GDM1 (cell line): ENCODE measurements around the gene HNRNPA1L2.
"Not testable (repeated sequence)": the region's sequence is repeated elsewhere in the genome, so short reads cannot be mapped to it uniquely, and the experiment has no call there.

ENCODE experiments used
- DNase-seq: peaks from one replicate; lab custom pipeline; 2025; lab: John Stamatoyannopoulos, UW

Gene HNRNPA1L2

DNA sequence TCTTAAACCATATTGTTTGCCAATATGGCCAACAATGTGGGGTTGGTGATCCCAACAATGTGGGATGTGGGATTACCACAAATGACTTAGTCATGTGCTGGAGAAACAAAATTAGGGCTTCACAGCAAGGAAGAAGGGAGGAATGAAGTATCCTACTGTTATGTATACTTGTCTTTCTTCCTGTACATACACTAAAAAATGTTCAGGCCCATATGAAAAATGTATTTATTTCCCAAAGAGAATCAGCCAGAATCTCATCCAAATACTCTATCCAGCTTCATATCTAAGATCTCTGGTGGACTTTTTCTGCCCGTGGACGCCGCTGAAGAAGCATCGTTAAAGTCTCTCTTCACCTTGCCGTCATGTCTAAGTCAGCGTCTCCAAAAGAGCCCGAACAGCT, at the start of gene HNRNPA1L2:
TSS of gene HNRNPA1L2 (plus strand) at position 301 of the 400 bp plus-strand sequence. CDS start at position 363, 62 bp downstream.
- no peak for DNase-seq

DNA sequence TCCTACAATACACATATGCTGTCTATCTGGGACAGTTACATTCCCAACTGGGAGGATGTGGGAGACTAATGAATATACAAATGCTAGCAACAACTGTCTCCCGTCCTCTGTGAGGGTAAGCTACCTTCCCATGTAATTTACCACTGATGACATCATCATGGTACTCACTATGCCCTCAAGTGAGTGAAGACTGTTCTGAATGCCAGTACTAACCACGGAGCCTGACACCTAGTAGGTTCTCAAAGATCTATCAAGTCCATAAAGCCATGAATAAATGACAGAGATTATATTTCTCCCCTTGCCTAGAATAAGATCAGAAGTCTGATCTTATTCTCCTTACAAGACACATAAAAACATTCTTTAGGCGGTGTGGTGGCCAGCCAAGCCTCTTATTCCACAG, 49.1 kb upstream of the HNRNPA1L2 start:
- DNase-seq = not testable (repeated sequence)

DNA sequence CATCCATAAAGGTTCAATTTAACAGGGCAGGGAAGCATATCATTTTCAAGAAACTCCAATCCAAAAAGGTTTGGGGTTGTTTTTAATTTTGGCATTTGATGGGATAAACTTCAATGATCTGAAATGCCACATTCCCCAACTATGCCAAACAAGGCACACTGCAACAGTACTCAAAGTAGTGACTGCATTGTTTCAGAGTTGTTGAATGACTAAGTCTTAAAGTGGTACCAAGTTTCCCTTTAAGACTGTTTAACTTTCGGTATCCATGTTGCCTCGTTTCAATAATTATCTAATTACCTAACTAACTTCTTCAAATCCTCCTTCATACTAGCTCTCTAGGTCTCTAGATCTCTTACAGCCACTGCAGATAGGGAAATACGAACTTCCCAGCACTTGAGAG, 48.4 kb upstream of the HNRNPA1L2 start:
- DNase-seq = not testable (repeated sequence)

DNA sequence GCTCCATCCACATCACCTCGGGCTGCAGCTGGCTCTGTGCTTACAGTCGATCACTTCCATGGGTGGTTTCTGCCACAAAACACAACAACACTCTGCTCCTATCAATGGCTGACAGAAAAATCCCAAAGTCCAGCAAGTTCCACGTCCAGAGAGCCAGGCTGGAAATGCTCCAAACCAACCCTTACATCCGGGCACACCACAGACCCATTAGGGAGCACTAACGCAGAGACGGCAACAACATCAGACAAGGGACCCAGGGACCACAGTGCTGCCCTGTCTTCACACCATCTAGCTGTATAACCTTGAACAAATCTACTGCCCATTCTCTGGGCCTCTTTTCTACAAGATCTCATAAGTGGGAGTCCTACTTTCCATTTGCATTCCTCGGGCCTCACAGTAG, 47.9 kb upstream of the HNRNPA1L2 start:
- DNase-seq = not testable (repeated sequence)

DNA sequence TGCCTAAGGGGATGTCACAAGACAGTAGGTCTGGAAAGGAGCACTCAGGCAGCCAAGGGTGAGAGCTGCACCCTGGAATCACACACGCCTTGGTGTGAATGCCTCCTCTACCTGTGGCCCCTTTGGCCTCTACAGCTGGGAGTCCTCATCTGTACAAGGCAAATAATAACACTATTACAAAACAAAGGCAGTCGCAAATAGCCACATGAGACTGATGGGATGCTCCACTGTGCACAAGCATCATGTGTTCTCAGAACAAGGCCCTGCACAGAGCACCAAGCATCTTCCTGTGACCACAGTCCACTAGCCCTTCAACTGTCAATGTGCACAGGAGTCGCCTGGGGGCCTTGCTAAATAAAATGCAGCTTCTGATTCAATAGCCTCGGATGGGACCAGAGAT, 44.6 kb upstream of the HNRNPA1L2 start:
- no peak for DNase-seq

DNA sequence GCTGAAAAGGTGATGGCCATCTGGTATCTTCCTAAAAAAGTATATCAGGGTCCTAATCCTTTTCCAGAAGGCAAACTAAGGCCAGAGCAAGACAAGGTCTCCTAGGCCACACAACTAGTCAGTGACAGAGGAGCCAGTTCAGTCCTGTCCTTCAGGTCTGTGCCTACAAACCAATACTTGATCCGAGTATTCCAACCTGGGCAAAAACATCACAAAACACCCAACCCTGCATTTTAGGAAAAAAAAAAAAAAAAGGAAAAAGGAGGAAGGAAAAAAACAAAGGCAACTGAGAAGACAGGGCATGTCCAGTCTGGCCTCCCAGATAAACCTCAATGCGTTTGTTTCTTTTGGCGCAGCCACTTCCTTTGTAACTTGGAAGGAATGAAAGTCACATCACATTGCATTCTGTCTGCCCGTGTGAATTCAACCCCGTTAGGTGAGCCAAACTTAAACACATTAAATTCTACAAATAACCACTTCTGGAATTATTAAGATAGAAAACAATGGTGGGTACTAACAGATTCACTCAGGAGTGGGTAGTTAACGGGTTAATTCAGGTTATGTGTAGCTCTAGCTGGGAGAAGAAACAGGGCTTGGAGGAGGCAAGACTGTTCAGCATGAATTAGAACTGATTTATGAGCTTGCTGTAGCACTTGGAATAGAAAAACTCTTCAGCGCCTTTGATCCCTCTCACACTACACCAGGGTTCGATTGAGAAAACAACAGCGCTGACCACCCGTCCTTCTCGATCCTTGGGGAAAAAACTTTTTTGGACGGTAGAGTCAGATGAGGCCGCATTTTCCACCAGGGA, 43.0 kb upstream of the HNRNPA1L2 start:
- no peak for DNase-seq

DNA sequence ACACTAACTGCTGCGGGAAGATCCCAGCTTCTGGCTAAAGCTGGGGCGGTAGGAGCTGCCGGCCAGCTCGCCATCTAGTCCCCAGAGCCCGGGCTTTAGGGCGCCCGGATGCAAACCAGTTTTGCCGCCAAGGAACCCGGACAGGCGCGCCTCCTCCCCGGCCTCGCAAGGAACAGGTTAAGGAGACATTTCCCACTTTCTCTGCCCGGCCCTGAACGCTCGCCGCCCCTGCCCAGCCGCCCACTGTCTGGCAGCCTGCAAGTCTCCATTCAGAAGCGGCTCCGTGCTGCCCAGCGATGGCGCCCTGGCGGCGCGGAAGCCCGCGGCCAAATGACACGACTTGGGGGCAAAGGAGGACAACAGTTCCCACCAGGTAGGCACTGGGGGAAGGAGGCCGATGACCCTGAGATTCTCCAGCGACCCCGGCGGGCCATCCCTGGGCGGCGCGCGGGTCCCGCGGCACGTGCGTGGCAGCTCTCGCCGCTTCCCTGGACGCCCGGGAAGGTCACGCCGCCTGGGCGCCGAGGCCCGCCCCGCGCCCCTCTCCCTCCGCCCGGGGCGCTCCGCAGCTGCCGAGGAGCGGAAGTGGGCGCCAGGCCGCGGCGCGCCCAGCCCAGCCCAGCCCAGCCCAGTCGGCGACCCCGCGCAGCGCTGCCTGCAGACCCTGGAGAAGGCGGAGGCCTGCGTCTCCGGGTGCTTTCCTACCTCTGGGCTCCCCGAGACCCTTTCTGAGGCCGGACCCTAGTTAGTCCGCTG, 42.2 kb upstream of the HNRNPA1L2 start:
- DNase-seq = no peak

DNA sequence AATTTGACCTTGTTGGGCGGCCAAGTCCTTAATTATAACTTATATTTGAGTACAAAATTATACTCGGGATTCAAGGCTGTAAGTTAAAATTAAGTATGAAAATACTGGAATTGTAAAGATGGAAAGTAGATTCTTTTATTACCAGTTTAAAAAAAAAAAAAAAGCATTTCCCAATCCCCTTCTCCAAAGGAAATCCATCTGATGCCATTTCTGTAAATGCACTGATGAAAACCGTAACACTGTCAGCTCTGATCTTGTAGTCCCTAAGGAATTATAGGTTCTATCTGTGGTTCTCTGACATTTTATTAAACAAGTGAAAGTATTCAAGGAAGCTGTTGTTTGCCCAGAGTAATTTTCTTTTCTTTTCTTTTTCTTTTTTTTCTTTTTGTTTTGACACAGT, 41.6 kb upstream of the HNRNPA1L2 start:
- no peak for DNase-seq

DNA sequence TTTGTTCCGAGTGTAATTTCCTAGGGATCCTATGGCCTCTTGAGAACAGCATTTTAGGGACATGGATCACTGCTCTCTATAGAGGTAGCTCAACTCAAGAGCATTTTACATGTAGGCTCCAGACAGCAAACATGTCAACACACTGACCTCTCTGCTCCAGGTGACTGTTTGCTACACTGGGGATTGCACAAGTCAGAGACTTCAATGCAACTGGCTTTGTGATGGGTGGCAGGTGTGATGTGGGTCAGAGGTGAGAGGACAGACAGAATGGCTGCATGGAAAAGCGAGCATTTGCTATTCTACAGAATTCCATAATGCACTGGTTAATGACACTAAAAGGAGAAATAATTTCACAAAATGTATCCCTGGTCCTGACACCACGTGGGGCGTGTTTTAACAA, 38.9 kb upstream of the HNRNPA1L2 start:
- DNase-seq = not testable (repeated sequence)

DNA sequence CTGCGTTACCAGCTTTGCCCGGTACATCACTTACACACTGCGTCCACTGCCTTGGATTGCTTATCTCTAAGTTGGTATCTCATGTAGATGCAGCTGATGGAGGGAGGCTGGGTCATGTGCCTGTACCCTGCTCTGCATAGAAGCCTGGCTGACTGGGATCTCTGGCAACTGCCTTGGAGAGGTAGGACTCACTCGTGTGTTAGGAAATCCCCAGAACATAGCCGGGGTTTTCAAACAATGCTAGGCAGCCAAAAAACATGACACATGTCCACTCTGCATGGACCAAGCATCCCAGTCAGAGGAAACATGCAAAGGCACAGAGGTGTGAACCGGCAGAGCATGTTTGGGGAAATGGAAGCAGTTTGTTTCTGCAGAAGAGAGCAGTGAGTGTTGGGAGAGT, 36.1 kb upstream of the HNRNPA1L2 start:
- DNase-seq = not testable (repeated sequence)

DNA sequence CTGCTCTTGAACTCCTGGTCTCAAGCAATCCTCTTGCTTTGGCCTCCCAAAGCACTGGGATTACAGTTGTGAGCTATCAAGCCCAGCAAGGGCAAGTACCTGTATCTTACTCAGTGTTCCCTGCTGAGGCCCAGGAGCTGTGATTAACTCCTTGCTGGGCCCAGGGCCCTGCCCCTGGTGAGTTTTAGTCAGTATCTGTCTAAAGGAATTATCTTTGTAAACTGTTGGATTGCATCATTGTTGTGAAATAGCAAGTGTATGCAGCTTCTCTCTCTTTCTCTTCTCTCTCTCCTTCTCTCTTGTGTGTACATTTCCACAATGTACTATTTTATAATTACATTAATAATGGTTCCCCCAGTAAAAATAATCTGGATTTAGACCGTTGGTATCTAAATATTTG, 35.4 kb upstream of the HNRNPA1L2 start:
- not testable (repeated sequence) for DNase-seq

DNA sequence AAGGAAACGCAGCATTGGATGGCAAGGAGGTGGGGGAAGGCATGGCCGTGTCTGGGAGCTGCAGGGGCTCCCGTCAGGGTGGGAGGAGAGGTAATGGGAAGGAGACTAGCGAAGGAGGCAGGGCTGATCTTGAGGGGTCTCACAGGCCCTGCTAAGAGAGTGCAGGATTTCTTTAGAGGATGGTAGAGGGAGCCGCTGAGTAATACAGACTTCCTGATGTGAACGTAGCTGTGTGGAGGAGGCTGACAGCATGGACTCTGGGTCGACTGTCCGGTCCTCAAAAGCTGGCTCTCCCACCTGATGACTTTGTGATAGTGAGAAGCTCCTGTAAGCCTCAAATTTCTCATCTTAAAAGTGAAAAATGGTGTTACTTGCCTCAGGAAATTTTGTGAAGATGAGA, 34.0 kb upstream of the HNRNPA1L2 start:
- not testable (repeated sequence) for DNase-seq

DNA sequence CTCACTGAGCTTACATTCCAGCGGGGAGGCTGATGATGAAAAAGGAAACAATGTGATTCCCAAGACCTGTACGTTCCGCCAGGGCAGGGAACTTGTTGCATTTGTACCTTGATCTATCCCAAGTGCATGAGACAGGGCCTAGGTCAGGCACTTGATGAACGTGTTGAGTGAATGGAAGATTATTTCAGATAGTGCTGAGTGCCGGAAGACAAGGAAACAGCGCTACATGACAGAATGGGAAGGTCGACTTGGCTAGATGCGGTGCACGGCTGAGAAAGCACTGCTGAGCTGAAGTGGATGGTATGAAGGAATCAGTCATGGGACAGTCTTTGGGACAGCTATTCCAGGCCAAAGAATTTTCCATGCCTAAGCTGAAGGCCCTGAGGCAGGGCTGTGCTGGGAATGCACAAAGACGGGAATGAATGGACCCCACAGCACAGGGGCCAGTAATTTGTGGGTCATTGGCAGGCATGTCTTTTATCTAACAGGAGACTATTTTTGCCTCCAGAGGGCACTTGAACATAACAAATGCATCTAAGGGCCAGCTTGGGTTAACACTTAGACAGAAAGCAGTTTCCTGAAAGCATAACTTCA, 33.1 kb upstream of the HNRNPA1L2 start:
- DNase-seq = peak; percentile 45

DNA sequence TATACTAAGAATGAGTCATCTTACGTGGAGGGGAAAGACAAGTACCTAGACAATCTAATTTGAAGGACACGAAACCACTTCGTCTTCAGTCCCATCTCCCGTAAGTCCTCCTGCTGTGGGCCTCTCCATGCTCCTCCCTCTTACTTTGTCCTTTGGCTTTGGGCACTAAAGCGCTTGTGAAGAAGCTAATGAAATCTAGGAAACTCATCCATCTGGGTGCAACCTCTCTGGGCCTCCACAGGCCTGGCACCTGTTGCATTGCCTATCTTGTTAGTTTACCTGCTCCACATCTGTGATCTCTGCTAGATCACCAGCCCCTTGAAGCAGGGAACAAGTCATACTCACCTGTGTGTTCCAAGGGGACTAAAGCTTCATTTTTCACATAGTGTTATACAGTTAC, 32.1 kb upstream of the HNRNPA1L2 start:
- not testable (repeated sequence) for DNase-seq

DNA sequence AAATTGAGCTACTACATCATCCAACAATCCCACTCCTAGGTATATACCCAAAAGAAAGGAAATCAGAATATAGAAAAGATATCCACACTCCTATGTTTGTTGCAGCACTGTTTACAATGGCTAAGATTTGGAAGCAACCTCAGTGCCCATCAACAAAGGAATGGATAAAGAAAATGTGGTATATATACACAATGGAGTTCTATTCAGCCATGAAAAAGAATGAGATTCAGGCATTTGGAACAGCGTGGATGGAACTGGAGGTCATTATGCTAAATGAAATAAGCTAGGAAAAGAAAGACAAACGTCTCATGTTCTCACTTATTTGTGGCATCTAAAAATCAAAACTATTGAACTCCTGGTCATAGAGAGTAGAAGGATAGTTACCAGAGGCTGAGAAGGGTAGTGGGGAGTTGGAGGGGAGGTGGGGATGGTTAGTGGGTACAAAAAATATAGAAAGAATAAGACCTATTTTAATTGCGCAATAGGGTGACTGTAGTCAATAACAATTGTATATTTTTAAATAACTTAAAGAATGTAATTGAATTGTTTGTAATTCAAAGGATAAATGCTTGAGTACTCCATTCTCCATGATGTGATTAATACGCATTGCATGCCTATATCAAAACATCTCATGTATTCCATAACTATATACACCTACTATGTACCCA, 27.0 kb upstream of the HNRNPA1L2 start:
- DNase-seq = no peak

DNA sequence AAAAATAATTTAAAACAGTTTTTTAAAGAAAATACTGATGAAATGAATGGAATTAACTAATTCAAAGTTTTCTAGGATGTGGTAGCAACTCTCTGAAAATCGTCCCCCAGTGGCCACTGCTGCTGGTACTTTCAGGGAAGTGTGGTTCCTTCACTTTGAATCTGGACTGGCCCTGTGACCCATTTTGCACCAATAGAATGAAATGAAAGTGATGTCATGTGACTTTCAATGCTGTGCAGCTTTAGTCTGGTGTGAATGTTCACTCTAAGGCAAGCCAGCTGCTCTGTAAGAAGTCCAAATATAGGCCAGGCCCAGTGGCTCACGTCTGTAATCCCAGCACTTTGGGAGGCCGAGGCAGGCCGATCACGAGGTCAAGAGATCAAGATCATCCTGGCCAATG, 26.4 kb upstream of the HNRNPA1L2 start:
- DNase-seq = no peak

DNA sequence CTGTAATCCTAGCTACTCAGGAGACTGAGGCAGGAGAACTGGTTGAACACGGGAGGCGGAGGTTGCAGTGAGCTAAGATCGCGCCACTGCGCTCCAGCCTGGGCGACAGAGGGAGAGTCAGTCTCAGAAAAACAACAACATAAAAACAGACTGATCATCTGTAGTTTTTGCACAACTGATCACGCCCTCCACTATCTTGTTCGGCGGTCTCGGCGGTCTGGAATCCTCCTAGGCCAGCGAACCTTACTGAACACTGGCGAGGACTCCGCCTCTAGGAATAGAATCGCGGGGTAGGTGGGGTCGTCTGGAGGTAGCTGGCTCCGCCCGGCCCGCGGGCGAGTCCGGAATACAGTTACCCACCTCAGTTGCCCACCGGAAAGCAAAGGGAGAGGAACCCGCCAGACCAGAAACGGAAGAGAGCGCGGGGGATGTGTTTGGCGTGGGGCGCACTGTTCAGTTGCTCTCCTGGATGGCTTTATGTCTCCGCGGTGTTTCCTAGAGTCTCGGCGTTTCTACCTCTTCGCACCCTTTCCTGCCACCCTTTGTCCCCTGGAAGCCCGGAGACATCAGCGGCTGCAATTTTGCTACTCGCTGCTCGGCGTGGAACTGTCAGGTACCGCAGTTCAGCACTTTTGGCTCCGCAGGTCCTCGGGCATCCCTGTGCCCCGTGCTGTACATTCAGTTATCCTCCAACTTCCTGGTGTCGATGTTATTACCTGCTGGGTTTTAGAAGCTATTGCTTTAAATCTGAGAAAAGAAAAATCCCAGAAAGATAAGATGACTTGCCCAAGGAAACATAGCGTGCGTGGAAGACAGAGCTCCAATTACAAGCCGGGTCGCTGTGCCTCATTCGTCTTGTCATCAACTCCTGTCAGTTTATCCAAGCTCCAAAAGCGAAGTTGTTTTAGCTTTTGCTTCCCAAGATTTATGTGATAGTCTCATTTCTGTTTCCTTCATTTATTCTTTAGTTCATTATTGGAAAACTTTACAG, 24.9 kb upstream of the HNRNPA1L2 start:
- DNase-seq = peak; percentile 91

DNA sequence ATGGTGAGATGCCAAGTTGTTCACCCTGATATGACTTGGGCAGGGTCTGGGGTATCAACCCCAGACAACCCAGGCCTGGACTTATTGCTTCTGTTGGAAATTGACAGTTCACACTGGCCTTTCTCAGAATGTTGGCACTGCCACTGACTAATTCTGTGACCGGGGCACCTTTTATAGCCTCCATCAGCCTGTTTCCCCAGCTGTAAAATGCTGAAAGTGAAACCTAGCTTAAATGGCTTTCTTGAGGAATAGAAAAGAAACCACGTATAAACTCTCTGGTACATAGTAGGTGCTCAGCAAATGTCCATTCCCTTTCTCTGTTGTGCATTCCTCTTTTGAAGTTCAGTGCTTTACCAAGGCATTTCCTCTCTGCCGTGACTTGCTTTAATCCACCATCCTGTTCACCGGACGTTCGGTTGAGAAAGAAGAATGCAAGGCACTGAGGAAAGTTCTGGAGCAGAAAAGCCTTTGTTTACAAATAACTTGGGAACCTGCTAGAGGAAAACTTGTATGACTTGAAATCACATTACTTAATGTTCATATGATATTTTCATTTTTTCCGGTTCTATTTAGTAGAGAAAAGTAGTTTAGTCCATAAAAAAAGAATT, 11.0 kb upstream of the HNRNPA1L2 start:
- not testable (repeated sequence) for DNase-seq

DNA sequence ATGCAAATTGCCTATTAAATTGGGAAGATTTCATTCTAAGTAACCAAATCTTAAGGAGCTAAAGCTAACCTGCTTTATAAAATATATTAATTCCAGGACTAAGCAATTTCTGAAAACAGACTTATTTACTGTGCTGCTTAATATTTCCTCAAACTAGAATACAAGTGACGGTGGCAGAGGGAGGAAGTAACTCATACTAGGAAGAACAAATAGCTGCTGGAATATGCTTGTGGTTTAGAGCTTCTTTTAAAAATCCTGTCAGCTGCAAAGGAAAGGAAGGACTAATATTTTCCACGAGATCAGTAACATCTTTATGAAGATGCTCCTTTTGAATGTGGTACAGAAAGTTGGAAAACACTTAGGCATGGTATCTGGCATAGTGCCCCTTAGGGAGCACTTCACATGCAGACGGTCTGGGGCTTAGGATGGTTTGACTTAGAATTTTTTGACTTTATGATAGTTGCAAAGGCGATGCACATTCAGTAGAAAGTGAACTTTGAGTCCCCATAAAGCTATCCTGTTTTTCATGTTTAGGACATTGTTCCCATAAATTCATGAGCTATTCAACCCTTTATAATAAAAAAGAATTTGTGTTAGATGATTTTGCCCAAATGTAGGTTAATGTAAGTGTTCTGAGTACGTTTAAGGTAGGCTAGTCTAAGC, 3.4 kb upstream of the HNRNPA1L2 start:
- DNase-seq = no peak

DNA sequence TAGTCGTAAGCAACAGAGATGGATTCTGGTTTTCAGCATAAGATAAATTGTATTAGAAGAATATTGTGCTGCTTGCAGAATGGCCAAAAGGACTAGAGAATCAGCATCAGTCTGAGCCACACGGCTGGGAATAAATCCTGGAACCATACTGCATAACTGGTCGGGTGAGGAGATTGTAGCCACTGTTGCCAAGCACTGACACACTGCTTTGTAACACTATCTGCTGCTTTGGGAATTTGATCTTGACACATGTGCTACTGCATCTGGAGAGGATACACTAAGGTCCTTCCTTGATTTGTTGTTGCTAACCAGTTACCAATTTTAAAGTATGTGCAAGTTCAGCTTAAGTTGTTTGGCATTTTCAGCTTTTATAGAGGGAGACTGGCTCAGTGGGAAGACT, 1.9 kb downstream of the HNRNPA1L2 start:
- no peak for DNase-seq
